Mucosa of rectum (tissue), 2 donors: ENCODE data around the gene CLDN3.

Experiments used
- H3K27ac ChIP-seq, 2 donors: one replicate each; pipeline ENCODE4 v1.7.0; 2013; ENCODE audit warnings: inconsistent platforms in 2 of 2, low read depth in 2 of 2, low read length in 2 of 2
- H3K27me3 ChIP-seq, 2 donors: one replicate each; pipeline ENCODE4 v1.7.0; 2013; ENCODE audit warnings: low read length in 2 of 2; ENCODE audit not compliant: control insufficient read depth in 2 of 2, insufficient read depth in 2 of 2
- H3K36me3 ChIP-seq, 2 donors: one replicate each; pipeline ENCODE4 v1.7.0; 2013; ENCODE audit warnings: low read length in 2 of 2; ENCODE audit not compliant: control insufficient read depth in 2 of 2, insufficient read depth in 2 of 2
- H3K4me1 ChIP-seq, 2 donors: one replicate each; pipeline ENCODE4 v1.7.0; 2013; ENCODE audit warnings: low read length in 2 of 2, mild to moderate bottlenecking in 1 of 2; ENCODE audit not compliant: control insufficient read depth in 2 of 2, insufficient read depth in 2 of 2
- H3K4me3 ChIP-seq, 2 donors: one replicate each; pipeline ENCODE4 v1.7.0; 2013; ENCODE audit warnings: low read length in 2 of 2
- H3K9ac ChIP-seq, 2 donors: one replicate each; pipeline ENCODE4 v1.7.0; 2013; ENCODE audit warnings: low read length in 2 of 2, low read depth in 1 of 2, mild to moderate bottlenecking in 1 of 2
- H3K9me3 ChIP-seq, 2 donors: one replicate each; pipeline ENCODE4 v1.7.0; 2013; ENCODE audit warnings: low read length in 2 of 2; ENCODE audit not compliant: control insufficient read depth in 2 of 2
- donor health status: healthy.
- donor health status: Normal muscosa, but diverticular disease.

The CLDN3 gene

DNA sequence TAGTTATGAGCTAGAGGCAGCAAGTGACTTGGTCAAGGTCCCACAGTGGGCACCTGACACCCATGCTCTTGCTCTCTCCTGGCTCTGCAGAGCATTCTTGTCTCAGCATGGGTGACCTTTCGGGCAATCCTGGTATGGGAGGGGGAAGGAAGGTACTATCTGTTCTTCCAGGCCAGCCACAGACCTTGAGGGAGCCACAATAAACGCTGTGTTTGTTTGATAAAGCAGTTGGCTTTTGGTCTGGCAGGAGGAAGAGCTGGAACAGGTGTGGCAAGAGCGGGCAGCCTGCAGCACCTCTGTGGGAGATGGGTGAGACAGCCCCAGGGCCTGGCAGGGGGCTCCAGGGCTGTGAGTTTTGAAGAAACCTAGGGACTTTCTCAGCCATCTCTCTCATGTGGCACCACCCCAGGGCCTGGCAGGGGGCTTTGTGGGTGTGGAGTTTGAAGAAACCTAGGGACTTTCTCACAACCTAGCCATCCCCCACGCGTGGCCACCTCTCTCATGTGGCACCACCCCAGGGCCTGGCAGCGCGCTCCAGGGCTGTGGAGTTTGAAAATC, 11.4 kb downstream of the CLDN3 start:
- Histone ChIP-seq H3K27ac (peak overlapping the region; percentile 87 to 97), H3K27me3 (no peaks in the 10 kb centered on the region), H3K9ac (peak overlapping the region; percentile 24 to 77), H3K4me3 (peak overlapping the region in 1 of 2 donors; percentile 35), H3K36me3 (no peaks in the 10 kb centered on the region), H3K9me3 (no peaks in the 10 kb centered on the region), H3K4me1 (peaks cover 2 to 17% of the 10 kb centered on the region in 2 donors)

DNA sequence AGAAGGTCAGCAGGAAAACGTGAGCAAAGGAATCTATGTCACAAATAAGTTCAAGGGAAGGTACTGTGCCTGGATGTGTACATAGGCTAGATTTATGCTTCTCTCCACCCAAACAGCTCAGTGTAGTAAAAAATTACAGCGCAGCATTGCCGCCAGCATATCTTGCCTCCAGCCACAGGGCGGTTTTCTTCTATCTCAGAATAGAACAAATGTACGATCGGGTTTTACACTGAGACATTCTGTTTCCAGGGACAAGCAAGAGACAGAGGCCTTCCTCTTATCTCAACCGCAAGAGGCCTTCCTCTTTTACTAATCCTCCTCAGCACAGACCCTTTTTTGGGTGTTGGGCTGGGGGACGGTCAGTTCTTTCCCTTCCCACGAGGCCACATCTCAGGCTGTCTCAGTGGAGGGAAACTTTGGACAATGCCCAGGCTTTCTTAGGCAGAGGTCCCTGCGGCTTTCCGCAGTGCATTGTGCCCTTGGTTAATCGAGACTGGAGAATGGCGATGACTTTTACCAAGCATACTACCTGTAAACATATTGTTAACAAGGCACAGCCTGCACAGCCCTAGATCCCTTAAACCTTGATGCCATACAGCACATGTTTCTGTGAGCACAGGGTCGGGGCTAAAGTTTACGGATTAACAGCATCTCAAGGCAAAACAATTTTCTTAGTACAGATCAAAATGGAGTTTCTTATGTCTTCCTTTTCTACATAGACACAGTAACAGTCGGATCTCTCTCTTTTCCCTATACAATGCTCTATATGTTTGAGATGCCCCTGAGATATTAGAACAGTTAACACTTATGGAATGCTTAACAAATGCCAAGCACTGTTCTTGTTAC, 19.9 kb downstream of the CLDN3 start:
- Histone ChIP-seq H3K27me3 (no peaks in the 10 kb centered on the region), H3K9me3 (no peaks in the 10 kb centered on the region), H3K27ac (peak overlapping the region; percentile 78 to 88), H3K9ac (peak overlapping the region; percentile 36 to 65), H3K4me1 (peaks cover 11 to 21% of the 10 kb centered on the region in 2 donors), H3K36me3 (no peaks in the 10 kb centered on the region), H3K4me3 (peak overlapping the region in 1 of 2 donors; percentile 33)

DNA sequence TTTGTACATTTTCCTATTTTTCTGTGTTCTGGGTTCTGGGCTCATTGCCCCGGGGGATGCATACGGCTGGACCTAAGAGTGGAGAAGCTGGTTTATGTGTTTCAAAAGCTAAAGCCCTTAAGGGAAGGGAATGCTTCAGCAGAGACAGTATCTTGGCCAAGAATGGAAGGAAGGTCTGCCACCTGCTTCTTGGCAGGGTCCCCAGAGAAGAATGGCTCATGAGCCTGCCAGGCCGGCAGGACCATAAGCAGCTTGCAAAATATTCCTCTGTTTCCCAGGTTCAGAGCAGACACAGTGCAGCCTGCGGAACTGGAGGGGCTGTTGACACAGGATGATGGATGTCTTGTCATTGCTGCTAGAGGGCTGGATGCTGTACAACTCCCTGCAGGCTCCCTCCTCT, 23.7 kb downstream of the CLDN3 start:
- Histone ChIP-seq H3K9me3 (no peaks in the 10 kb centered on the region), H3K27me3 (no peaks in the 10 kb centered on the region), H3K27ac (no peak overlapping the region), H3K9ac (peak overlapping the region in 1 of 2 donors; percentile 24), H3K4me1 (peaks cover 31 to 46% of the 10 kb centered on the region in 2 donors), H3K36me3 (no peaks in the 10 kb centered on the region), H3K4me3 (no peak overlapping the region)

DNA sequence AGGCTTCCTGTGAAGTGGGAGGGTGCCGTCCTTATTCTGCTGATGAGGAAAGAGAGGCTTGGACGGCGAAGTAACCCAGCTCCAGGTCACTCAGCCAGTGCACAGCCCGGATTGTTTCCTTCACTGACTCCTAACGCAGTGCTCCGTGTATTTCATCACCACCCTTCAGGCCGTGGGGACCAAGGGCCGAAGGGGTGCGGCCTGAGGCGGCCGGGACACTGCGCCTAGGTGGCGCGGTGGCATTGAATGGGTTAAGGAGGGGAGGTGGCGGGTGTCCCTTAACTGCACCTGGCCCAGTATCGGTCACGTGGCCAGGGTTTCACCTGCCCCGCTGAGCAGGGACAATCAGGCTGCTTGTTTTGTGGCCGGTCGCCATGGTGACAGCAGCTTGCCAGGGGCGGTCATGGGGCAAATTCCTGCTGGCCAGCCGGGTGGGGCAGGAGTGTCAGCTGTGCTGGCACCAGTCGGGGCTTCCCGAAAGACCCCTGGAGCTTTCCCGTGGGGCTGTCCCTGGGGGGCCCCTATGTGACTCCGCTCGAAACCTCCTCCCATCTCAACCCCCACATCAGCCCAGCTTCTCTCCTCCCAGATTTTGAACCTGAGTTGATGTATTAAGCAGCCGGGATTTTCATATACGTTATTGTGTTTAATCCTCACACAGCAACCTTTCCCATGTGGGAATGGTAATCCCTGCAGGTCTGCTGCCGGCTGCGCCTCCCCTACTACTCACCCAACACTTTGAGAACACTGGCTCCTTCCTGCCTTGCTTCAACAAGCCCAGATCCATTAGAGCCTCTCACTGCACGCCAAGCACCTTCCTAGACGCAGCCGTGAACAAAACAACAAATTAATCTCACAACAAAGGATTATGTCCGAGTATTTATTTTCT, 27.1 kb downstream of the CLDN3 start:
- Histone ChIP-seq H3K27ac (peak overlapping the region; percentile 94 to 96), H3K4me1 (peaks cover 22 to 33% of the 10 kb centered on the region in 2 donors), H3K36me3 (no peaks in the 10 kb centered on the region), H3K4me3 (peak overlapping the region; percentile 56 to 60), H3K9me3 (no peaks in the 10 kb centered on the region), H3K9ac (peak overlapping the region; percentile 78 to 83), H3K27me3 (no peaks in the 10 kb centered on the region)

DNA sequence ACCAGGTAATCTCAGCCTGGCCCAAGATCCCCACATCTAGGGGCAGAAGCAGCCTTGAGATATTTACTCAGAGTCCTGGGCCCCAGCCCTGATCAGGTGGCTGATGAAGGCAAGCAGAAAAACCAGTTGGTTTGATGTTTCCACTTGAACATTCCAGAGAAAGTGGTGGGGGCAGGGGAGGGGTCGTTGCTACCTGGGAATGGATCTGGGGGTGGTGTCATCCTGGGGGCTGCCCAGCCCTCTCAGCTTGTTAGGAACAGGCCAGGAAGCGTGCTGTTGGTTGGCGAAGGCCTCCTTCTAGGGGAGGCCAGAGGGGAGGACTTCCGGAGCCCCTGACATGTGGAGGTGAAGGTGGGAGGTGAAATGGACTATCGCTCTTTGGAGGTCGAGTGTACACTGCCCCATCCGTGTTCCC, 27.7 kb downstream of the CLDN3 start:
- peak overlapping the region; percentile 75 to 78 for H3K9ac ChIP-seq
- peak overlapping the region; percentile 94 to 96 for H3K27ac ChIP-seq
- H3K9me3 ChIP-seq = no peaks in the 10 kb centered on the region
- H3K4me1 ChIP-seq = peaks cover 28 to 40% of the 10 kb centered on the region in 2 donors
- peaks cover 4 to 5% of the 10 kb centered on the region in 2 donors for H3K36me3 ChIP-seq
- peak overlapping the region; percentile 54 to 56 for H3K4me3 ChIP-seq
- H3K27me3 ChIP-seq = no peaks in the 10 kb centered on the region

DNA sequence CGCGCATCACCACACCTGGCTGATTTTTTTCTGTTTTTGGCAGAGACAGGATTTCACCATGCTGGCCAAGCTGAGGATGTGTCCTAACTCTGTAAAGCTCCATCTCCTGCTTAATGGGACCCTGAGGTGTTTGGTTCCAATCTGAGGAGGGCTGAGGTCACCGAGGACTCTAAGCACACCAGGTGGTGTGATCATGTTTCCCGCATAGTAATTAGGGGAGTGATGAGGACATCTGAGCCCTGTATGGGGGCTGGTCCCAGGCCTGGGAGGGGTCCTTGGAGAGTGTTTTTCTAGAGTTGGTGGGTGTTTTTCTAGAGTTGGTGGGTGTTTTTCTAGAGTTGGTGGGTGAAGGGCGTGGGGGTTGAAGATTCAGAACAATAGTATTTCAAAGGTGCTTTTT, 28.5 kb downstream of the CLDN3 start:
- Histone ChIP-seq H3K27ac (peak overlapping the region; percentile 94 to 96), H3K36me3 (peaks cover 11 to 13% of the 10 kb centered on the region in 2 donors), H3K9me3 (no peaks in the 10 kb centered on the region), H3K27me3 (no peaks in the 10 kb centered on the region), H3K9ac (peak overlapping the region in 1 of 2 donors; percentile 78), H3K4me1 (peaks cover 31 to 47% of the 10 kb centered on the region in 2 donors), H3K4me3 (no peak overlapping the region)

DNA sequence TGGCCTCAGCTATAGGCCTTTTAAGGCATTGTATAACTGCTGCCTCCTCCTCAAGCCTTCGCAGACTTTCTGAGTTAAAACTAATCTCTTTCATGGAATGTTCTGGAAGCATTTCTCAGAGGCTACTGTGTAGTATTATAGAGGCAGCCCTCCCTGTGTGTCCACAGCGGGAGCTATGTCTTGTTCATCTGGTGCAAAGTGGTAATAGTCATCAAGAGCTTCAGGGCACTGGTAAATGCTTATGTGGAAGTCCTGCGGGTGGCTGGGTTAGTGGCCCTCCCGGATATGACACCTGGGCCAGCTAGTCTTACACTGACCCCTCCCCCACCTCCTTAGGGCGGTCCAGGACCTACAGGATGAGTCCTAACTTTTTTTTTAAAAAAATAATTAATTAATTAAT, 29.3 kb downstream of the CLDN3 start:
- Histone ChIP-seq H3K4me1 (peaks cover 33 to 53% of the 10 kb centered on the region in 2 donors), H3K36me3 (peaks cover 17 to 19% of the 10 kb centered on the region in 2 donors), H3K9me3 (no peaks in the 10 kb centered on the region), H3K27ac (peak overlapping the region; percentile 40 to 55), H3K27me3 (no peaks in the 10 kb centered on the region), H3K9ac (peak overlapping the region in 1 of 2 donors; percentile 43), H3K4me3 (no peak overlapping the region)

DNA sequence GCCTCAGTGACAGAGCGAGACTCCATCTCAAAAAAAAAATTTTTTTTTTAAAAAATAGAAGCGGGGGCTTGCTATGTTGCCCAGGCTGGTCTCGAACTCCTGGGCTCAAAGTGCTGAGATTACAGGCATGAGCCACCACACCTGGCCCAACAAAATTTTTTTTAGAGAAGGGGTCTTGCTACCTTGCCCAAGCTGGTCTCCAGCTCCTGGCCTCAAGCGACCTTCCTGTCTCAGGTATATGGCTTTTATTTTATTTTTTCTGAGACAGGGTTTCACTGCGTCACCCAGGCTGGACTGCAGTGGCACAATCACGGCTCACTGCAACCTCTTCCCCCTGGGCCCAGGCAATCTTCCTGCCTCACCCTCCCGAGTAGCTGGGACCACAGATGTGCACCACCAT, 29.9 kb downstream of the CLDN3 start:
- Histone ChIP-seq H3K27ac (peak overlapping the region; percentile 40 to 55), H3K27me3 (no peaks in the 10 kb centered on the region), H3K4me3 (no peak overlapping the region), H3K36me3 (peaks cover 18 to 21% of the 10 kb centered on the region in 2 donors), H3K9me3 (no peaks in the 10 kb centered on the region), H3K9ac (peak overlapping the region in 1 of 2 donors; percentile 97), H3K4me1 (peaks cover 38 to 59% of the 10 kb centered on the region in 2 donors)

DNA sequence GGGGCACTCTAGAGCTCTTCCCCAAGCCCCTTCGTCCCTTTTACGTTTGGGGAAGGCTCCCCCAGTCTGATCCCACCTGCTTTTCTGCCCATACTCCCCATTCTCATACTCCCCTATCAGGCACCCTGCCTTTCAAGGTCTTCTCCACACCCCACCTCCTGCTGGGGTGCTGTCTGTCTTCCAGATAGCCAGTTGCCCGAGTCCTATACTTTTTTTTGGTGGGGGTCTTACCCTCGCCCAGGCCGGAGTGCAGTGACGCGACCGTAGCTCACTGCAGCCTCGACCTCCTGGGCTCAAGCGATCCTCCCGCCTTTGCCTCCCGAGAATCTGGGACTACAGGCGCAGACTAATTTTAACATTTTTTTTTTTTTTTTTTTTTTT, 30.7 kb downstream of the CLDN3 start:
- Histone ChIP-seq H3K9me3 (no peaks in the 10 kb centered on the region), H3K9ac (peak overlapping the region; percentile 97 to 99), H3K4me3 (peak overlapping the region; percentile 85), H3K27ac (peak overlapping the region; percentile 99), H3K36me3 (peaks cover 18 to 21% of the 10 kb centered on the region in 2 donors), H3K27me3 (no peaks in the 10 kb centered on the region), H3K4me1 (peaks cover 38 to 65% of the 10 kb centered on the region in 2 donors)
